Endothelial cell of umbilical vein (primary cell): Measurements from ENCODE around the gene GARIN5A. TPM values are rescaled to one million over a fixed set of nuclear protein-coding genes. Genes with fewer than 3 reads are reported as not detected.

ENCODE experiments used
- BruUV-seq: library from RNA; stranded (reverse); fragments of 400-500 nt; replicated peaks from 2 replicates; lab custom pipeline; 2021; lab: Mats Ljungman, UMichigan
- CTCF ChIA-PET: fragments of 300-600, 350-600 bp; sonication (Branson Sonifier 250); formaldehyde crosslinking; loops from one replicate; lab custom pipeline; 2021; ENCODE audit warnings: antibody characterized with exemption, inconsistent platforms; lab: Charles Lee
- POLR2A ChIA-PET: fragments of 300-600, 350-600 bp; sonication (Branson Sonifier 250); formaldehyde crosslinking; loops from one replicate; lab custom pipeline; 2021; ENCODE audit warnings: antibody characterized with exemption, inconsistent platforms; lab: Charles Lee
- DNase-seq: peaks from one replicate; pipeline ENCODE4 v3.0.0-alpha.2; 2011; ENCODE audit warnings: low read depth, low spot score
- FAIRE-seq: peaks from 2 replicates; lab custom pipeline; 2011; peaks lifted over from hg19 to GRCh38; lab: Jason Lieb, UNC
- H2AFZ ChIP-seq: 2 replicates; pipeline ENCODE4 v1.6.0; 2012; ENCODE audit warnings: low read depth, low read length, control low read depth, inconsistent platforms
- H3K27ac ChIP-seq: 2 replicates; pipeline ENCODE4 v1.5.1; 2011; ENCODE audit warnings: low read depth, mild to moderate bottlenecking, control low read depth, low read length, moderate library complexity; ENCODE audit not compliant: insufficient read depth
- H3K27me3 ChIP-seq, 2 experiments: 2 replicates each; pipeline versions ENCODE4 v1.6.0 to v1.6.1; 2011; ENCODE audit warnings: low read length in 2 of 2, mixed read lengths in 1 of 2; ENCODE audit not compliant: control insufficient read depth in 2 of 2, insufficient read depth in 2 of 2
- H3K36me3 ChIP-seq, 2 experiments: 2 replicates in 1 of 2; 3 replicates in 1 of 2; pipeline ENCODE4 v1.5.1; 2011; ENCODE audit warnings: low read length in 2 of 2, mild to moderate bottlenecking in 1 of 2, moderate library complexity in 1 of 2; ENCODE audit not compliant: control insufficient read depth in 2 of 2, insufficient read depth in 2 of 2; ENCODE audit errors: extremely low read depth in 1 of 2
- H3K4me1 ChIP-seq: 3 replicates; pipeline ENCODE4 v1.5.1; 2011; ENCODE audit warnings: mild to moderate bottlenecking, low read length; ENCODE audit not compliant: control insufficient read depth, insufficient read depth; ENCODE audit errors: extremely low read depth
- H3K4me2 ChIP-seq: 2 replicates; pipeline ENCODE4 v1.6.1; 2011; ENCODE audit warnings: low read length, control low read depth, mixed read lengths; ENCODE audit not compliant: insufficient read depth
- H3K4me3 ChIP-seq, 3 experiments: fragments of 200-600 bp in 1 of 3; sonication (generic), shearing (Covaris generic) in 1 of 3; replicated peaks in 1 of 3; 2 replicates each; pipeline ENCODE4 v1.5.1; 2011 to 2016; ENCODE audit warnings: control low read depth in 3 of 3, low read length in 3 of 3, mild to moderate bottlenecking in 2 of 3, inconsistent platforms in 1 of 3, low read depth in 1 of 3, moderate library complexity in 1 of 3; ENCODE audit not compliant: insufficient read depth in 1 of 3
- H3K79me2 ChIP-seq: 2 replicates; pipeline ENCODE4 v1.6.0; 2012; ENCODE audit warnings: low read length, inconsistent platforms; ENCODE audit not compliant: control insufficient read depth, insufficient read depth
- H3K9ac ChIP-seq: replicated peaks from 2 replicates; pipeline ENCODE3; 2011; ENCODE audit warnings: low read length, control low read depth; ENCODE audit not compliant: insufficient read depth; ENCODE audit errors: extremely low read depth
- H3K9me1 ChIP-seq: replicated peaks from 3 replicates; pipeline ENCODE4 v1.6.0; 2011; ENCODE audit warnings: mild to moderate bottlenecking, low read length; ENCODE audit not compliant: control insufficient read depth, insufficient read depth; ENCODE audit errors: extremely low read depth
- H3K9me3 ChIP-seq: replicated peaks from 2 replicates; pipeline ENCODE4 v1.5.1; 2012; ENCODE audit warnings: low read length, inconsistent platforms; ENCODE audit not compliant: control insufficient read depth, insufficient read depth
- H4K20me1 ChIP-seq: replicated peaks from 2 replicates; pipeline ENCODE3; 2011; ENCODE audit warnings: mild to moderate bottlenecking, low read length; ENCODE audit not compliant: control insufficient read depth, insufficient read depth; ENCODE audit errors: extremely low read depth
- CTCF ChIP-seq, 2 donors: IDR thresholded peaks; 1 replicate in 1 of 2; 2 replicates in 1 of 2; pipeline ENCODE4 v1.5.1; 2011; ENCODE audit warnings: low read length in 2 of 2, mild to moderate bottlenecking in 2 of 2, moderate library complexity in 2 of 2, control low read depth in 1 of 2, inconsistent platforms in 1 of 2, low read depth in 1 of 2; ENCODE audit not compliant: insufficient read depth in 1 of 2; ENCODE audit errors: extremely low read depth in 1 of 2
- EZH2 ChIP-seq: IDR thresholded peaks from 2 replicates; pipeline ENCODE4 v1.6.1; 2012; ENCODE audit warnings: borderline replicate concordance, low read depth, mild to moderate bottlenecking, moderate library complexity, low read length, inconsistent platforms; ENCODE audit not compliant: severe bottlenecking
- FOS ChIP-seq: IDR thresholded peaks from 2 replicates; pipeline ENCODE4 v1.6.1; 2011; ENCODE audit warnings: mild to moderate bottlenecking, low read length, moderate library complexity, borderline replicate concordance; ENCODE audit not compliant: insufficient read depth
- JUN ChIP-seq: IDR thresholded peaks from 2 replicates; pipeline ENCODE4 v1.6.1; 2011; ENCODE audit warnings: borderline replicate concordance, low read depth; ENCODE audit not compliant: insufficient read length, insufficient read depth
- MAX ChIP-seq: IDR thresholded peaks from 2 replicates; pipeline ENCODE4 v1.6.1; 2011; ENCODE audit not compliant: insufficient read depth, insufficient read length
- MYC ChIP-seq: IDR thresholded peaks from one replicate; pipeline ENCODE4 v1.6.1; 2011; ENCODE audit warnings: mild to moderate bottlenecking, low read depth, low read length
- POLR2A ChIP-seq: IDR thresholded peaks from 2 replicates; pipeline ENCODE4 v1.6.1; 2012; ENCODE audit warnings: low read depth, mild to moderate bottlenecking, control low read depth, low read length
- dilution Hi-C: fragments of 300-500 bp; cut with MboI; formaldehyde crosslinking; loops from one replicate; pipeline ENCODE4 v1.15.0; 2019; ENCODE audit warnings: low sequenced_read_pairs; ENCODE audit not compliant: extremely low pct_ligation_motif_present
- intact Hi-C: fragments of 100-400 bp; cut with micrococcal nuclease; formaldehyde crosslinking; loops from one replicate; pipeline ENCODE4 v1.10.0; 2022
- polyA plus RNA-seq, 4 experiments: library from polyadenylated mRNA; depleted of rRNA in 3 of 4; stranded (reverse) in 3 of 4; unstranded in 1 of 4; fragments of >200 nt; gene quantifications; 2 replicates each; pipeline versions ENCODE4 v1.2.1 to v1.2.3, GENCODE V29; 2011 to 2012; ENCODE audit warnings: missing spikeins in 1 of 4
- total RNA-seq: library from RNA; stranded (reverse); gene quantifications from 2 replicates; pipeline ENCODE4 v1.2.3, GENCODE V29; 2021

The GARIN5A gene
- total and polyA plus RNA-seq, 2 donors (not counting 3 experiments of a cell fraction or from before 2014, with no cell fraction given): 0.44 to 0.76 TPM

- H3K9me1 ChIP-seq: no peaks in the 10 kb centered on the region
- H3K9ac ChIP-seq: no peak overlapping the region
- no peak for FAIRE-seq
- no peaks in the 10 kb centered on the region for H3K9me3 ChIP-seq
- no peaks in the 10 kb centered on the region for H3K27me3 ChIP-seq
- no peaks in the 10 kb centered on the region for H4K20me1 ChIP-seq
- dilution Hi-C loops: no loop called here
- no peak overlapping the region for H2AFZ ChIP-seq
- no peak for DNase-seq
- no peak for TF ChIP-seq JUN
- TF ChIP-seq EZH2: no peak
- no peak for TF ChIP-seq MAX
- TF ChIP-seq FOS: no peak
- no peak for TF ChIP-seq POLR2A
- H3K27ac ChIP-seq: no peak overlapping the region
- no peak overlapping the region for H3K4me2 ChIP-seq
- H3K79me2 ChIP-seq: no peaks in the 10 kb centered on the region
- ChIA-PET POLR2A (no interaction called here), CTCF (interaction anchor here (1.2 to 1.3 kb wide), 2 partner anchors 11 to 19 kb away, joined by 4 to 6 read pairs; no protein-coding TSS in a partner anchor)
- no peaks in the 10 kb centered on the region for H3K4me1 ChIP-seq
- no peaks in the 10 kb centered on the region for H3K36me3 ChIP-seq
- H3K4me3 ChIP-seq: no peak overlapping the region
- intact Hi-C loops: no loop called here
- BruUV-seq: no TSS peak
Observed at GRCh38 chr19:50518091-50519005, 41.7 kb upstream of the GARIN5A start.

- no TSS peak for BruUV-seq
- H3K9me3 ChIP-seq: no peaks in the 10 kb centered on the region
- H4K20me1 ChIP-seq: no peaks in the 10 kb centered on the region
- intact Hi-C loops (no loop called here), dilution Hi-C loops (no loop called here)
- TF ChIP-seq CTCF (IDR thresholded peaks at IDR 0.05; ENCODE audit: extremely low read depth in 1 of 2, insufficient read depth in 1 of 2, low read depth in 1 of 2, low read length in 2 of 2): no peak
- TF ChIP-seq MYC: no peak
- TF ChIP-seq JUN: no peak
- TF ChIP-seq MAX: no peak
- H3K4me2 ChIP-seq: no peak overlapping the region
- CTCF ChIA-PET: no interaction called here
- H3K27ac ChIP-seq: no peak overlapping the region
- POLR2A ChIA-PET: no interaction called here
- H3K79me2 ChIP-seq: no peaks in the 10 kb centered on the region
- no peaks in the 10 kb centered on the region for H3K9me1 ChIP-seq
- DNase-seq: no peak
- no peak overlapping the region for H3K9ac ChIP-seq
- H3K36me3 ChIP-seq: no peaks in the 10 kb centered on the region
- H3K4me3 ChIP-seq: no peak overlapping the region
- no peak for FAIRE-seq
- no peak overlapping the region for H2AFZ ChIP-seq
- no peaks in the 10 kb centered on the region for H3K4me1 ChIP-seq
- no peaks in the 10 kb centered on the region for H3K27me3 ChIP-seq
Observed at GRCh38 chr19:50517704-50518075, 41.0 kb upstream of the GARIN5A start.
